Astrocyte (in vitro differentiated cells and primary cell): ENCODE results near the gene CLEC6A. TPM values are rescaled to one million over a fixed set of nuclear protein-coding genes. Genes with fewer than 3 reads are reported as not detected.

ENCODE experiments used
- DNase-seq: peaks from one replicate; pipeline ENCODE4 v3.0.0-alpha.2; 2010; ENCODE audit warnings: low read depth
- FAIRE-seq: peaks from 2 replicates; lab custom pipeline; 2011; peaks lifted over from hg19 to GRCh38; lab: Jason Lieb, UNC
- H2AFZ ChIP-seq: 2 replicates; pipeline ENCODE4 v1.6.0; 2012; ENCODE audit warnings: low read depth, low read length, inconsistent platforms
- H3K27ac ChIP-seq: 2 replicates; pipeline ENCODE4 v1.5.1; 2011; ENCODE audit warnings: low read depth, low read length, inconsistent platforms
- H3K27me3 ChIP-seq: 2 replicates; pipeline ENCODE4 v1.6.0; 2011; ENCODE audit warnings: low read length, inconsistent platforms; ENCODE audit not compliant: insufficient read depth
- H3K36me3 ChIP-seq: 2 replicates; pipeline ENCODE4 v1.5.1; 2011; ENCODE audit warnings: low read length, inconsistent platforms; ENCODE audit not compliant: insufficient read depth
- H3K4me1 ChIP-seq: 2 replicates; pipeline ENCODE4 v1.5.1; 2011; ENCODE audit warnings: low read length, inconsistent platforms; ENCODE audit not compliant: insufficient read depth
- H3K4me2 ChIP-seq: 2 replicates; pipeline ENCODE4 v1.6.0; 2012; ENCODE audit warnings: low read length, inconsistent platforms
- H3K4me3 ChIP-seq: 2 replicates; pipeline ENCODE4 v1.5.1; 2011; ENCODE audit warnings: low read depth, mild to moderate bottlenecking, low read length, inconsistent platforms; ENCODE audit not compliant: insufficient read depth
- H3K79me2 ChIP-seq: 2 replicates; pipeline ENCODE4 v1.6.0; 2012; ENCODE audit warnings: mild to moderate bottlenecking, low read length, inconsistent platforms; ENCODE audit not compliant: insufficient read depth
- H3K9ac ChIP-seq: 2 replicates; pipeline ENCODE4 v1.6.0; 2012; ENCODE audit warnings: mild to moderate bottlenecking, low read length, inconsistent platforms
- H3K9me3 ChIP-seq: 2 replicates; pipeline ENCODE4 v1.5.1; 2012; ENCODE audit warnings: low read depth, mild to moderate bottlenecking, low read length, inconsistent platforms; ENCODE audit not compliant: insufficient read depth
- H4K20me1 ChIP-seq: 2 replicates; pipeline ENCODE4 v1.6.0; 2012; ENCODE audit warnings: low read length, inconsistent platforms; ENCODE audit not compliant: insufficient read depth
- H3K27ac Mint-ChIP-seq: one replicate; pipeline ENCODE4 v1.8.0; 2021; ENCODE audit warnings: mild to moderate bottlenecking, mixed read lengths; ENCODE audit not compliant: unreplicated experiment
- H3K27me3 Mint-ChIP-seq: one replicate; pipeline ENCODE4 v1.8.0; 2021; ENCODE audit warnings: low read depth, mixed read lengths; ENCODE audit not compliant: unreplicated experiment
- H3K36me3 Mint-ChIP-seq: one replicate; pipeline ENCODE4 v1.8.0; 2021; ENCODE audit warnings: low read depth, mixed read lengths; ENCODE audit not compliant: unreplicated experiment
- H3K4me1 Mint-ChIP-seq: one replicate; pipeline ENCODE4 v1.8.0; 2021; ENCODE audit warnings: low read depth, mixed read lengths; ENCODE audit not compliant: unreplicated experiment
- H3K4me3 Mint-ChIP-seq: one replicate; pipeline ENCODE4 v1.8.0; 2021; ENCODE audit warnings: mild to moderate bottlenecking, moderate library complexity, mixed read lengths; ENCODE audit not compliant: unreplicated experiment
- H3K9me3 Mint-ChIP-seq: one replicate; pipeline ENCODE4 v1.8.0; 2021; ENCODE audit warnings: mild to moderate bottlenecking, mixed read lengths; ENCODE audit not compliant: unreplicated experiment
- CTCF ChIP-seq: IDR thresholded peaks from 2 replicates; pipeline ENCODE4 v1.5.1; 2011; ENCODE audit warnings: low read depth, mild to moderate bottlenecking, inconsistent platforms, low read length, moderate library complexity; ENCODE audit not compliant: insufficient read depth
- EZH2 ChIP-seq: IDR thresholded peaks from 2 replicates; pipeline ENCODE4 v1.6.1; 2012; ENCODE audit warnings: mild to moderate bottlenecking, low read length, inconsistent platforms; ENCODE audit not compliant: insufficient read depth
- total RNA-seq: library from RNA; stranded (reverse); gene quantifications from 2 replicates; pipeline ENCODE4 v1.2.1, GENCODE V29; 2021

The CLEC6A gene
- total RNA-seq, 1 donor from 2014 or later: not detected

- Histone ChIP-seq H3K36me3 (no peaks in the 10 kb centered on the region), H3K4me2 (no peak overlapping the region), H2AFZ (no peak overlapping the region), H3K79me2 (no peaks in the 10 kb centered on the region), H3K9me3 (no peaks in the 10 kb centered on the region), H4K20me1 (no peaks in the 10 kb centered on the region), H3K27me3 (no peaks in the 10 kb centered on the region), H3K4me1 (no peaks in the 10 kb centered on the region), H3K9ac (no peak overlapping the region), H3K4me3 (no peak overlapping the region), H3K27ac (no peak overlapping the region)
- Mint-ChIP-seq H3K4me1 (peaks cover 3% of the 10 kb centered on the region), H3K9me3 (no peaks in the 10 kb centered on the region), H3K36me3 (no peaks in the 10 kb centered on the region), H3K4me3 (no peak overlapping the region), H3K27ac (no peak overlapping the region), H3K27me3 (no peaks in the 10 kb centered on the region)
- no peak for DNase-seq
- TF ChIP-seq CTCF (no peak), EZH2 (no peak)
- no peak for FAIRE-seq
Observed at GRCh38 chr12:8452036-8452435, 3.7 kb upstream of the CLEC6A start.

- Histone ChIP-seq H3K4me3 (no peak overlapping the region), H2AFZ (no peak overlapping the region), H3K4me1 (no peaks in the 10 kb centered on the region), H4K20me1 (no peaks in the 10 kb centered on the region), H3K4me2 (no peak overlapping the region), H3K79me2 (no peaks in the 10 kb centered on the region), H3K27ac (no peak overlapping the region), H3K36me3 (no peaks in the 10 kb centered on the region), H3K9me3 (no peaks in the 10 kb centered on the region), H3K9ac (no peak overlapping the region), H3K27me3 (no peaks in the 10 kb centered on the region)
- no peak overlapping the region for H3K27ac Mint-ChIP-seq
- DNase-seq: no peak
- TF ChIP-seq EZH2 (no peak), CTCF (no peak)
- H3K9me3 Mint-ChIP-seq: no peaks in the 10 kb centered on the region
- H3K36me3 Mint-ChIP-seq: no peaks in the 10 kb centered on the region
- no peak overlapping the region for H3K4me3 Mint-ChIP-seq
- no peak for FAIRE-seq
- no peaks in the 10 kb centered on the region for H3K27me3 Mint-ChIP-seq
- peaks cover 3% of the 10 kb centered on the region for H3K4me1 Mint-ChIP-seq
Observed at GRCh38 chr12:8453021-8453513, 2.7 kb upstream of the CLEC6A start.

GRCh38 chr12:8453796-8454195 is 2.0 kb upstream of the CLEC6A start:
- H3K27me3 ChIP-seq: no peaks in the 10 kb centered on the region
- H3K4me2 ChIP-seq: no peak overlapping the region
- no peak for DNase-seq
- H2AFZ ChIP-seq: no peak overlapping the region
- H3K36me3 ChIP-seq: no peaks in the 10 kb centered on the region
- Mint-ChIP-seq H3K4me3 (no peak overlapping the region), H3K36me3 (no peaks in the 10 kb centered on the region), H3K27ac (no peak overlapping the region), H3K27me3 (no peaks in the 10 kb centered on the region), H3K4me1 (peaks cover 3% of the 10 kb centered on the region), H3K9me3 (no peaks in the 10 kb centered on the region)
- no peak for FAIRE-seq
- no peak overlapping the region for H3K27ac ChIP-seq
- no peaks in the 10 kb centered on the region for H3K4me1 ChIP-seq
- H4K20me1 ChIP-seq: no peaks in the 10 kb centered on the region
- TF ChIP-seq CTCF (no peak), EZH2 (no peak)
- no peak overlapping the region for H3K4me3 ChIP-seq
- H3K9me3 ChIP-seq: no peaks in the 10 kb centered on the region
- H3K79me2 ChIP-seq: no peaks in the 10 kb centered on the region
- H3K9ac ChIP-seq: no peak overlapping the region
